Measurements from ENCODE around the gene SLC4A4. TPM values are rescaled to one million over a fixed set of nuclear protein-coding genes. Genes with fewer than 3 reads are reported as not detected.

Gene SLC4A4
- polyA plus RNA-seq (2013, experiment 1 of 2) = 1.1 TPM
- polyA plus RNA-seq (2013, experiment 2 of 2) = 2.5 TPM

DNA sequence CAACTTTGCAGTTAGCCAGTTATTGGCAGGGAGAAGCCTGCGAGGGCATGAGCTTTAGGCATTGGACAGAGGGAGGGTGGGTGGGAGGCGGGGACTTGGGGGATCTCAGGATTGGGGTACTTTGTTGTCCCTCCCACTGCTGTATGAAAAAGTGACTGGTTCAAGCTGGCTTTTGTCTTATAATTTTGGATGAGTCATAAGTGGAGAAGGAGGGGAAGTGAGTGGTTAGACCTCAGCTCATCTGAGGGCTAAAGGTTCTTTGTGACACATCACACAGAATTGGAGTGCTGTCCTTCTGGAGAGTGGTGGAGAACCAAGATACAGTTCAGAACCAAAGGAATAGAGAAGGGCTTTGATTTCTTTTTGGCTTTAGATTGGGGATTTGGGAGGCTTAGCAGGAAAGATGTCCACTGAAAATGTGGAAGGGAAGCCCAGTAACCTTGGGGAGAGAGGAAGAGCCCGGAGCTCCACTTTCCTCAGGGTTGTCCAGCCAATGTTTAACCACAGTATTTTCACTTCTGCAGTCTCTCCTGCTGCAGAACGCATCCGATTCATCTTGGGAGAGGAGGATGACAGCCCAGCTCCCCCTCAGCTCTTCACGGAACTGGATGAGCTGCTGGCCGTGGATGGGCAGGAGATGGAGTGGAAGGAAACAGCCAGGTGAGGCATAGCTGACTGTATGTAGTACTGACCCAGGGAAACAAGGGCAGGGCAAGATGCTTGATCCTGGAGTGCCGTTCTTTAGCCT lies at the start of gene SLC4A4:
TSS of gene SLC4A4 (plus strand) at position 175 of the 748 bp plus-strand sequence.
- no peaks in the 10 kb centered on the region for H3K9me3 ChIP-seq (ENCODE audit: insufficient read depth, low read depth, low read length)
- H3K27ac ChIP-seq (ENCODE audit: low read depth, low read length) = no peak within 1 kb of the TSS
- H3K4me3 ChIP-seq (ENCODE audit: low read length) = no peak within 1 kb of the TSS
- H3K27me3 ChIP-seq (ENCODE audit: insufficient read depth, low read length) = no peaks in the 10 kb centered on the region
- 96% methylated on average over 8 of the region's 8 CpGs for WGBS
- H3K36me3 ChIP-seq (ENCODE audit: insufficient read depth, low read length) = no peaks in the 10 kb centered on the region
- H3K4me1 ChIP-seq (ENCODE audit: insufficient read depth, low read length) = no peaks in the 10 kb centered on the region
- H3K9ac ChIP-seq (ENCODE audit: low read depth, low read length) = no peak within 1 kb of the TSS

DNA sequence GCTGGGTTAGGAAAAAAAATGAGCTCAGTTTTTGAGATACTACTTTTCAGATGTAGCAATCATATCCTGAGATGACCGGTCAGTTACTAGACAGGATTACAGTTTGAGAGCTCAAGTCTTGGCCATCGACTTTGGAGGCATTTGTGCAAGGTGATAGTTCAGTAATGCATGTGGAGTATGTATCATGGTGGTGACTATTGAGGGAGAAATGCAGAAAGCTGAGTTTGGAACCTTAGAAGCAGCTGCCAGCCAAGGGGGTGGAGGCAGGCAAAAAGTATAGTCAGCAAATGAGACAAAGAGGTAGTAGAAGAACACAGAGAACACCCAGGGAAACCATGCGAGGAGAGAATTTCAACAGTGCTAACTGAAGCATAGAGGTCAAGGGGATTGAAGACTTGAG lies 48.7 kb upstream of the SLC4A4 start:
- WGBS = 94% methylated on average over 3 of the region's 3 CpGs
- H3K4me3 ChIP-seq (ENCODE audit: low read length) = no peak overlapping the region
- no peak overlapping the region for H3K9ac ChIP-seq (ENCODE audit: low read depth, low read length)
- no peak overlapping the region for H3K27ac ChIP-seq (ENCODE audit: low read depth, low read length)
- no peaks in the 10 kb centered on the region for H3K4me1 ChIP-seq (ENCODE audit: insufficient read depth, low read length)
- H3K9me3 ChIP-seq (ENCODE audit: insufficient read depth, low read depth, low read length) = no peaks in the 10 kb centered on the region
- no peaks in the 10 kb centered on the region for H3K36me3 ChIP-seq (ENCODE audit: insufficient read depth, low read length)
- no peaks in the 10 kb centered on the region for H3K27me3 ChIP-seq (ENCODE audit: insufficient read depth, low read length)

DNA sequence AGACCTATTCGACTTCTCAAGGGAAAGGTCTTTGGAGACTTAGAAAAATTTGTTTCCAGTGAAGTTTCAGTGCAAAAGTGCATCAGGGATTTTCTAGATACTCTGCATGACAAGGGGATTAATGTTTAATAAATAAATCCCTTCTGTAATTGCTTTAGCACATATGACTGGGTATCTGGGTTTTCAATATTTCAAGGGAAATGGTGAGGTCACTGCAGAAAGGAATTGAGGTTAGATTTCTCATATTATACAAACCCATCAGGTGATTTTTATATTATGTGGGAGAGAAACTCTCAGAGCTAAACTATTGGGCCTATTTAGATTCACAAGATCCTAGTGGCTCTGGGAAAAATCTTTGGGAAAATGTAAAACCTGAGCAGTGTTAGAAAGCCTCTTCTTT lies 48.3 kb upstream of the SLC4A4 start:
- no peak overlapping the region for H3K27ac ChIP-seq (ENCODE audit: low read depth, low read length)
- no peak overlapping the region for H3K9ac ChIP-seq (ENCODE audit: low read depth, low read length)
- H3K27me3 ChIP-seq (ENCODE audit: insufficient read depth, low read length) = no peaks in the 10 kb centered on the region
- no peaks in the 10 kb centered on the region for H3K4me1 ChIP-seq (ENCODE audit: insufficient read depth, low read length)
- no peaks in the 10 kb centered on the region for H3K36me3 ChIP-seq (ENCODE audit: insufficient read depth, low read length)
- no peaks in the 10 kb centered on the region for H3K9me3 ChIP-seq (ENCODE audit: insufficient read depth, low read depth, low read length)
- no peak overlapping the region for H3K4me3 ChIP-seq (ENCODE audit: low read length)
- 92% methylated on average over 1 of the region's 1 CpG for WGBS

DNA sequence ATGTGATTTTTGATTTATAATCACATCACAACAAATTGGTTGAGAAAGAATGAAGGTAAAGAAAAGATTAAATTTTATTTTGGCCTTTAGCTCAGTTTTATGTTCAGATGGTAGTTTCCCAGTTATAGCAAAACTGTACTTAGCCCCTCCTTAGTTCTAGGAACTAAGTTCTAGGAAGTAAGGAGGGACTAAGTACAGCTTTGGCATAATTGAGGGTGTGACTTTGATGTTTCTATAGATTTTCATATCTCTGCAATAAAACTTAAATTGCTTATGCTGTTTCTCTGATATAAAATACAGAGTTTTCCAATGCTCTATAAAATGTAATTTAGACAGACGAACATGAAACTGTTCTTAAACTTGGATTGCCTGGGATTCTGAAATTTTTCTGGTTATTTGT lies 46.6 kb upstream of the SLC4A4 start:
- Histone ChIP-seq H3K27ac (ENCODE audit: low read depth, low read length) (no peak overlapping the region), H3K36me3 (ENCODE audit: insufficient read depth, low read length) (no peaks in the 10 kb centered on the region), H3K9me3 (ENCODE audit: insufficient read depth, low read depth, low read length) (no peaks in the 10 kb centered on the region), H3K4me3 (ENCODE audit: low read length) (no peak overlapping the region), H3K9ac (ENCODE audit: low read depth, low read length) (no peak overlapping the region), H3K4me1 (ENCODE audit: insufficient read depth, low read length) (no peaks in the 10 kb centered on the region), H3K27me3 (ENCODE audit: insufficient read depth, low read length) (no peaks in the 10 kb centered on the region)
- WGBS = 100% methylated on average over 1 of the region's 1 CpG

DNA sequence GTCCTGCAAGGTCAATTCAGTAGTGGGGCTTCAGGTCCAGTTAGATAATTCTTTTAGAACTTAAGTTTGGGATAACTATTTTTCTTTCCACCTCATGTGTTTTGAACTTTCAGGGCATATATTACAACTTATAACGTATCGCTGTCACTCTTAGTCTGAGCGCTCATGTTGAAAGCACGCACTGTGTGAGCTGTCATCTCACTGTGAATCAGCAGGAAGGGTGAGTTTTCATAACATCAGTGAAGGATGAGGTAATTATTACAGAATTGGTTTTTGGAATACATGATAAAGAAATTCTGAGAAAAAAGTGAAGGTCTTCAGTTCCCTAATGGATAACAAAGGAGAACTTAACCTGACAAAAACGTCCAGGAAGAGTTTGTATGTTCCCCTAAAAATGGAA lies 45.1 kb upstream of the SLC4A4 start:
- H3K4me1 ChIP-seq (ENCODE audit: insufficient read depth, low read length) = no peaks in the 10 kb centered on the region
- H3K36me3 ChIP-seq (ENCODE audit: insufficient read depth, low read length) = no peaks in the 10 kb centered on the region
- no peaks in the 10 kb centered on the region for H3K9me3 ChIP-seq (ENCODE audit: insufficient read depth, low read depth, low read length)
- WGBS = 96% methylated on average over 5 of the region's 5 CpGs
- H3K27ac ChIP-seq (ENCODE audit: low read depth, low read length) = no peak overlapping the region
- H3K27me3 ChIP-seq (ENCODE audit: insufficient read depth, low read length) = no peaks in the 10 kb centered on the region
- no peak overlapping the region for H3K4me3 ChIP-seq (ENCODE audit: low read length)
- H3K9ac ChIP-seq (ENCODE audit: low read depth, low read length) = no peak overlapping the region

DNA sequence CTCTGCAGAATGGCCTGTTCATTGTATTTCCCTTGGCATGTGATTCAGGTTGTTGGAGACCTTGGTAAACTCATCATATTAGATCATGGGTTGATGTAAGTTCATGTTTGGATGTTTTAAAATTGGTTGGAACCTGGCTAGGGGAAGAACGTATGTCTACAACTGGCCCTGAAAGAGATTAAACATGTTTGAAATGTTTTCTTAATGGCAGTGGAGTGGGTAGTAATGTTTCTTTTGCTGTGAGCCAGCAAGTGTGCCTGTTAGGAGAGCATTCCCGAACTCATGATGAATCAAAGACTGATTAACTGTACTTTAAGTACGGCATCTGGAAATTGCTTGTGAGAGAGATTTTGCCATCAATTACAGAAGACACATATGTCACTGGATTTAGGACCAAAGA lies 44.5 kb upstream of the SLC4A4 start:
- no peaks in the 10 kb centered on the region for H3K4me1 ChIP-seq (ENCODE audit: insufficient read depth, low read length)
- 92% methylated on average over 3 of the region's 3 CpGs for WGBS
- H3K36me3 ChIP-seq (ENCODE audit: insufficient read depth, low read length) = no peaks in the 10 kb centered on the region
- H3K4me3 ChIP-seq (ENCODE audit: low read length) = no peak overlapping the region
- no peaks in the 10 kb centered on the region for H3K9me3 ChIP-seq (ENCODE audit: insufficient read depth, low read depth, low read length)
- no peak overlapping the region for H3K9ac ChIP-seq (ENCODE audit: low read depth, low read length)
- no peaks in the 10 kb centered on the region for H3K27me3 ChIP-seq (ENCODE audit: insufficient read depth, low read length)
- no peak overlapping the region for H3K27ac ChIP-seq (ENCODE audit: low read depth, low read length)

DNA sequence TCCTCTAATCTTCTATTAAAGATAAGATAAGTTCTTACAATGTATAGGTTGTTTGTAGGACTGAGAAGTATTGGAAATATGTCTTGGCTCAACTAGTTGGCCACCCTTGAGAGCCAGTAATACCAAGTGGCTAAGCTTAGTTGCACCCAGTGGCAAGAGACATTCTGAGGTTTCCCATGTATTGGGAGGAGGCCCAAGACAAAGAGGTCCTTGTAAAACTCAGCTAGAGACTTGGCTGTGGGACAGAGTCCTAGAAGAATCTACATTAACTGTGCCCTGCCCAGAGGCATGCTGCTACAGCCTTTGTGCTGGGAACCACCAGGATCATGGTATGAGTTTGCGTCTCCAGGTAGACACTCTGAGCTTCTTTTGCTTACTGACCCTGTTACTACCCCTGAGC lies 41.9 kb upstream of the SLC4A4 start:
- no peaks in the 10 kb centered on the region for H3K36me3 ChIP-seq (ENCODE audit: insufficient read depth, low read length)
- H3K27me3 ChIP-seq (ENCODE audit: insufficient read depth, low read length) = no peaks in the 10 kb centered on the region
- no peak overlapping the region for H3K9ac ChIP-seq (ENCODE audit: low read depth, low read length)
- no peak overlapping the region for H3K4me3 ChIP-seq (ENCODE audit: low read length)
- 97% methylated on average over 1 of the region's 1 CpG for WGBS
- no peaks in the 10 kb centered on the region for H3K4me1 ChIP-seq (ENCODE audit: insufficient read depth, low read length)
- no peaks in the 10 kb centered on the region for H3K9me3 ChIP-seq (ENCODE audit: insufficient read depth, low read depth, low read length)
- H3K27ac ChIP-seq (ENCODE audit: low read depth, low read length) = no peak overlapping the region

DNA sequence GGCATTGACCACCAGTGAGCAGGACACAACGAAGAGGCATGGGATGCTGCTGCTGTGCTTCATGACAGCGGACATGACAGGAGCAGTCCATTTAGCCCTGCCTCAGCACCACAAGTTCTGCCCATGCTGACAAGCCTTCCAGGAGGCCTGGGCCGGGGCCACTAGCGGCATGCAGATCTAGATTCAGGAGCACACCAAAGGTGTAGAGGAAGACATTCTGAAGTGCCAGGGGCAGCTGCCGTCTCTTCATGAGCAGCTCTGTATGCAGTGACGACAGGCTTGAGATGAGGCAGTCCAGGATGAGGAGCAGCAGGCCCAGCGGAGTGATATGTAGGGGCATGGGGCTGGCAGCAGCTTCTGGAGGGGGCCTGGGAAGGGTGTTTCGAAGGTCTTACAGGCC lies 38.5 kb upstream of the SLC4A4 start:
- Histone ChIP-seq H3K9me3 (ENCODE audit: insufficient read depth, low read depth, low read length) (no peaks in the 10 kb centered on the region), H3K36me3 (ENCODE audit: insufficient read depth, low read length) (no peaks in the 10 kb centered on the region), H3K27ac (ENCODE audit: low read depth, low read length) (no peak overlapping the region), H3K9ac (ENCODE audit: low read depth, low read length) (no peak overlapping the region), H3K4me3 (ENCODE audit: low read length) (no peak overlapping the region), H3K4me1 (ENCODE audit: insufficient read depth, low read length) (peaks cover 20% of the 10 kb centered on the region), H3K27me3 (ENCODE audit: insufficient read depth, low read length) (no peaks in the 10 kb centered on the region)
- WGBS = 93% methylated on average over 8 of the region's 8 CpGs

DNA sequence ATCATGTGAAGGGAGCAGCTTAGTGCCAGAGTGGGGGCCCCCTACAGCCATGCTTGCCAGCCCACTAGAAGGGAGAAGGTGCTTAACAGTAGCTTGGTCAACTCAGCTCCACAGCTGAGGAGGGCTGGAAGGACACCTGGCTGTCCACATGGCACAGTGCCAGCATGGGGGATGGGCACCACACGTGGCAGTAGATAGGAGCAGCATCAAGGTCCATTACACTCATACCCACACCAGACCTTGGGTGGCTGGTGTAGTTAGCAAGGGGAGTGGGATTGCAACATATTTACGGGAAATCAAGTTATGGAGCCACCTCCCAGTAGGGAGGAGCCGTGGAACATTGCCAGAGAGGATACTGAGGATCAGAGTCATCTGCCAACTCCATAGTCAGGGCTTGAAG lies 37.9 kb upstream of the SLC4A4 start:
- peaks cover 20% of the 10 kb centered on the region for H3K4me1 ChIP-seq (ENCODE audit: insufficient read depth, low read length)
- no peaks in the 10 kb centered on the region for H3K27me3 ChIP-seq (ENCODE audit: insufficient read depth, low read length)
- H3K36me3 ChIP-seq (ENCODE audit: insufficient read depth, low read length) = no peaks in the 10 kb centered on the region
- H3K4me3 ChIP-seq (ENCODE audit: low read length) = no peak overlapping the region
- 97% methylated on average over 3 of the region's 3 CpGs for WGBS
- H3K27ac ChIP-seq (ENCODE audit: low read depth, low read length) = no peak overlapping the region
- no peaks in the 10 kb centered on the region for H3K9me3 ChIP-seq (ENCODE audit: insufficient read depth, low read depth, low read length)
- H3K9ac ChIP-seq (ENCODE audit: low read depth, low read length) = no peak overlapping the region

DNA sequence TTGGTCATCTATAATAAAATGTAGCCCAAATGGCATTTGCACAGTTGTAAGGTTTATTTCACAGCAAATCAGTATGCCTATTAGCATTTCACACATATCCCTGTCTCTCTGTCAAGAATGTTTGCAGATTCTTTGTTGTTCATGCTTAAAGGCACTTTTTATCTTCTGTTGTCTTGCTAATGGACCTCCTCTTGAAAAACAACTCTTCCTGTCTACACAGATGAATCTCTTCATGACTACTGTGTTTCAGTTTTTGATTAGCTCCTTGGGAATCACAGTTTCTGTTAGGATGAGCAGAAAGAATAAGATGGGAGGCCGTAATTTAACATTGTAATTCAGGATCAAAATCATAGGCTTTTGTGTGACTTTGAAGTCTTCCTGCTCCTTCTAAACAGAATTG lies 35.5 kb upstream of the SLC4A4 start:
- Histone ChIP-seq H3K36me3 (ENCODE audit: insufficient read depth, low read length) (no peaks in the 10 kb centered on the region), H3K27ac (ENCODE audit: low read depth, low read length) (no peak overlapping the region), H3K9ac (ENCODE audit: low read depth, low read length) (no peak overlapping the region), H3K4me3 (ENCODE audit: low read length) (no peak overlapping the region), H3K9me3 (ENCODE audit: insufficient read depth, low read depth, low read length) (no peaks in the 10 kb centered on the region), H3K4me1 (ENCODE audit: insufficient read depth, low read length) (peaks cover 20% of the 10 kb centered on the region), H3K27me3 (ENCODE audit: insufficient read depth, low read length) (no peaks in the 10 kb centered on the region)
- 68% methylated on average over 1 of the region's 1 CpG for WGBS

DNA sequence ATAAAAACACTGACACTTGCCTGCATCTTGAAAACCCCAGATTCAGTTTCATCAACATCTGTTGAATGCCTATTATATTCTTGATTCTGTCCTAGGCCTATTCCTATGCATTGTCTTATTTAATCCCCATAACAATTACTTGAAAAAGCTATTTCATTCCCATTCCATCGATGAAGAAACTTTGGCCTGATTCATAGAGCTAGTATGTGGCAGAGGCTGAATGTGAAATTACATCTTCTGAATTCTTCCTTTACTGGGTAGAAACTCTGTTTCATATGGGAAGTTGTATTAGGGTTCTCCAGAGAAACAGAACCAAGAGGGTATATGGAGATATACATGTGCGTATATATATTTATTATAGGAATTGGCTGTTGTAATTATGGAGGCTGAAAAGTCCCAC lies 35.0 kb upstream of the SLC4A4 start:
- Histone ChIP-seq H3K4me1 (ENCODE audit: insufficient read depth, low read length) (peaks cover 20% of the 10 kb centered on the region), H3K27ac (ENCODE audit: low read depth, low read length) (no peak overlapping the region), H3K9ac (ENCODE audit: low read depth, low read length) (no peak overlapping the region), H3K27me3 (ENCODE audit: insufficient read depth, low read length) (no peaks in the 10 kb centered on the region), H3K4me3 (ENCODE audit: low read length) (no peak overlapping the region), H3K9me3 (ENCODE audit: insufficient read depth, low read depth, low read length) (no peaks in the 10 kb centered on the region), H3K36me3 (ENCODE audit: insufficient read depth, low read length) (no peaks in the 10 kb centered on the region)
- over 99% methylated on average over 2 of the region's 2 CpGs for WGBS

Measured in HUES64 (cell line).